ENCODE results near the gene ST13.
A peak's percentile ranks its signal among the peaks of the same experiment; 100 is the strongest.

Gene ST13

DNA sequence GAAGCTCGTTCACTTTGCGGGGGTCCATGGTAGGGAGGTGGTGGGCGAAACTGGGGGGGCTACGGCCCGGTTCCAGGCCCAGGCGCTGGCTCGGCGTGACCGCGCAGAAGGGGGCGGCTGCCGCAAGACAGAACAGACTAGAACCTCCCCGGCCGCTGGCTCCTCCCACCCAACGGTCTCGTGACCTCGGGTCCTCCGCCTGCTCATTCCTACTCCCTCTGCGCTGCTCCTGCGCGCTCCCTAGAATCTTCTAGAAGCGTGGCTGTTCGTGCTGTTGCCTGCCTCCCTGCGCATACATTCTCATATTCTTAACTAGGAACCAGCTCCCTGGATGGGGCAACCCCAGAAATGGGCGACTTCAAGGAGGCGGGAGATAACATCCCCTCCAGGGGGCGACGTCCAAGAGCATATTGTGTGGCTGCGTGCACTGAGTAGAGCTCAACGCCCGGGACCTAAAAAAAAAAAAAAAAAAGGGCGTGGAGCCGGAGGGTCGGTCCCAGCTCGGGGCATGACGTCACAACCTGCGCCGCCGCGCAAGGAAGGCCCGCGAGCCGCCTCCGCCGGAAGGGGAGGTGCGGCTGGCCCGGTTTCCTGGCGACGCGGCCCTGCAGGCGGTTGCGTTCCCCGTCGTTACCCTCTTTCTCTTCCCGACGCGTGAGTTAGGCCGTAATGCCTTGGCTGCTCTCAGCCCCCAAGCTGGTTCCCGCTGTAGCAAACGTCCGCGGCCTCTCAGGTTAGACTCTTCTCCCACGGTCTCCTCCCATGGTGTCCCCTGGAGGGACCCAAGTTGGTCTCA is at the start of gene ST13, which contains the start of gene XPNPEP3:
Gene ST13 (minus strand): TSS at position 127 of the 796 bp plus-strand sequence. CDS start 99 bp downstream, at position 28.
Gene XPNPEP3 (plus strand): TSS at position 636 of the 796 bp plus-strand sequence. CDS start 34 bp downstream, at position 670.
- Histone ChIP-seq H3K4me2 (ENCODE audit: low read length) (peak within 1 kb of the TSS; percentile 94), H4K20me1 (ENCODE audit: insufficient read depth, low read length) (peaks cover 14% of the 10 kb centered on the region; the same call in 1 of the 2 replicates), H3K4me1 (ENCODE audit: low read length) (peaks cover 32% of the 10 kb centered on the region), H3K9ac (ENCODE audit: low read length) (peak within 1 kb of the TSS; percentile 96), H3K9me3 (ENCODE audit: insufficient read depth, low read length) (no peaks in the 10 kb centered on the region), H3K27ac (ENCODE audit: low read length) (peak within 1 kb of the TSS; percentile 92), H3K27me3 (ENCODE audit: low read depth, low read length) (no peaks in the 10 kb centered on the region), H3K79me2 (ENCODE audit: low read length) (peaks cover 95% of the 10 kb centered on the region), H2AFZ (ENCODE audit: low read depth, low read length) (peak within 1 kb of the TSS; percentile 80), H3K36me3 (replicated peaks; ENCODE audit: low read depth, low read length) (peaks cover 7% of the 10 kb centered on the region), H3K4me3 (ENCODE audit: low read length) (peak within 1 kb of the TSS; percentile 90)
- TF ChIP-seq EZH2phosphoT487 (IDR thresholded peaks at IDR 0.05; ENCODE audit: low read depth) (no peak), CTCF (IDR thresholded peaks at IDR 0.05; ENCODE audit: low read depth, low read length) (peak; percentile 33; the same call in 1 of the 2 replicates)

- H3K27ac ChIP-seq (ENCODE audit: low read length) = no peak overlapping the region
- no peak overlapping the region for H3K4me3 ChIP-seq (ENCODE audit: low read length)
- peaks cover 3% of the 10 kb centered on the region for H3K36me3 ChIP-seq (replicated peaks; ENCODE audit: low read depth, low read length)
- H3K27me3 ChIP-seq (ENCODE audit: low read depth, low read length) = no peaks in the 10 kb centered on the region
- no peaks in the 10 kb centered on the region for H4K20me1 ChIP-seq (ENCODE audit: insufficient read depth, low read length)
- H3K4me1 ChIP-seq (ENCODE audit: low read length) = peaks cover 8% of the 10 kb centered on the region
- no peak overlapping the region for H3K9ac ChIP-seq (ENCODE audit: low read length)
- no peak overlapping the region for H3K4me2 ChIP-seq (ENCODE audit: low read length)
- no peak overlapping the region for H2AFZ ChIP-seq (ENCODE audit: low read depth, low read length)
- TF ChIP-seq CTCF (IDR thresholded peaks at IDR 0.05; ENCODE audit: low read depth, low read length) (no peak), EZH2phosphoT487 (IDR thresholded peaks at IDR 0.05; ENCODE audit: low read depth) (no peak)
- H3K9me3 ChIP-seq (ENCODE audit: insufficient read depth, low read length) = no peaks in the 10 kb centered on the region
- no peaks in the 10 kb centered on the region for H3K79me2 ChIP-seq (ENCODE audit: low read length)
Observed at GRCh38 chr22:40904101-40904500, 47.7 kb upstream of the ST13 start.

- Histone ChIP-seq H2AFZ (ENCODE audit: low read depth, low read length) (peak overlapping the region; percentile 49; the same call in 1 of the 2 replicates), H3K36me3 (replicated peaks; ENCODE audit: low read depth, low read length) (peaks cover 3% of the 10 kb centered on the region), H3K9ac (ENCODE audit: low read length) (peak overlapping the region; percentile 37), H3K4me1 (ENCODE audit: low read length) (peaks cover 14% of the 10 kb centered on the region), H4K20me1 (ENCODE audit: insufficient read depth, low read length) (no peaks in the 10 kb centered on the region), H3K27ac (ENCODE audit: low read length) (peak overlapping the region; percentile 47), H3K27me3 (ENCODE audit: low read depth, low read length) (no peaks in the 10 kb centered on the region), H3K79me2 (ENCODE audit: low read length) (no peaks in the 10 kb centered on the region), H3K4me2 (ENCODE audit: low read length) (peak overlapping the region; percentile 85), H3K4me3 (ENCODE audit: low read length) (peak overlapping the region; percentile 70), H3K9me3 (ENCODE audit: insufficient read depth, low read length) (no peaks in the 10 kb centered on the region)
- TF ChIP-seq EZH2phosphoT487 (IDR thresholded peaks at IDR 0.05; ENCODE audit: low read depth) = no peak
- peak; percentile 90 for TF ChIP-seq CTCF (IDR thresholded peaks at IDR 0.05; ENCODE audit: low read depth, low read length)
Observed at GRCh38 chr22:40898850-40899357, 42.5 kb upstream of the ST13 start.

DNA sequence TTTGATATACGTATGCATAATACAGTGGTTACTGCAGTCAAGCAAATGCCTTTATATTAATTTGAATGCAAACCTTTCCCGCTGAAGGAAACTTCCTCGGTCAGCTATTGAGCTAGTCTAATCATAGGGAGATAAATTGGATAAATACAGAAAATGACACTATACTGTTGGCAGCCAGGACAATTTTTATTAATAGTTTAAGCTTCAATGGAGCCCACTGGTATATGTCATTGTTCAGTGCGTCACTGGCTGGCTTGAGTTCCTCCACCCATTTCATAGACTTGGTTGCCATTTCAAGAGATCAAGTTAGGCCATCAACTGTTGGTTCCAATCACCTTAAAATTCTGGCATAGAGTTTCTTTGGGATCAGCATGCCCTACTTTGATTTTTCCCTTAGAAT is 38.0 kb upstream of the ST13 start:
- H3K36me3 ChIP-seq (replicated peaks; ENCODE audit: low read depth, low read length) = peaks cover 12% of the 10 kb centered on the region
- H3K9ac ChIP-seq (ENCODE audit: low read length) = no peak overlapping the region
- no peak overlapping the region for H2AFZ ChIP-seq (ENCODE audit: low read depth, low read length)
- no peaks in the 10 kb centered on the region for H3K9me3 ChIP-seq (ENCODE audit: insufficient read depth, low read length)
- H4K20me1 ChIP-seq (ENCODE audit: insufficient read depth, low read length) = no peaks in the 10 kb centered on the region
- no peaks in the 10 kb centered on the region for H3K27me3 ChIP-seq (ENCODE audit: low read depth, low read length)
- H3K27ac ChIP-seq (ENCODE audit: low read length) = no peak overlapping the region
- no peak overlapping the region for H3K4me3 ChIP-seq (ENCODE audit: low read length)
- no peak overlapping the region for H3K4me2 ChIP-seq (ENCODE audit: low read length)
- peaks cover 9% of the 10 kb centered on the region for H3K4me1 ChIP-seq (ENCODE audit: low read length)
- no peak for TF ChIP-seq EZH2phosphoT487 (IDR thresholded peaks at IDR 0.05; ENCODE audit: low read depth)
- no peak for TF ChIP-seq CTCF (IDR thresholded peaks at IDR 0.05; ENCODE audit: low read depth, low read length)
- no peaks in the 10 kb centered on the region for H3K79me2 ChIP-seq (ENCODE audit: low read length)
